IMR-90 (cell line): ENCODE results near the gene ITGB1BP1. TPM values are rescaled to one million over a fixed set of nuclear protein-coding genes. Genes with fewer than 3 reads are reported as not detected.

Source experiments
- ATAC-seq: fragments of 200-7000 bp; cut with Tn5 transposase; 2 replicates; pipeline ENCODE4 v1.9.1; 2020; ENCODE audit warnings: low read depth, mild to moderate bottlenecking, moderate library complexity
- BruUV-seq: library from RNA; stranded (reverse); fragments of 400-500 nt; replicated peaks from 2 replicates; lab custom pipeline; 2021; lab: Mats Ljungman, UMichigan
- CTCF ChIA-PET: fragments of 300-600 bp; formaldehyde crosslinking; extraction: SDS; loops from one replicate; lab custom pipeline; 2021; ENCODE audit warnings: antibody characterized with exemption; lab: Yijun Ruan, JAX
- POLR2A ChIA-PET: fragments of 300-600 bp; sonication (Branson Sonifier 250); formaldehyde crosslinking; loops from one replicate; lab custom pipeline; 2022; ENCODE audit warnings: antibody characterized with exemption; ENCODE audit not compliant: unreplicated experiment; lab: Charles Lee
- DNase-seq: peaks from one replicate; pipeline ENCODE4 v3.0.0; 2013
- H2AFZ ChIP-seq: replicated peaks from 2 replicates; pipeline ENCODE3; 2013; ENCODE audit warnings: low read length, mild to moderate bottlenecking; ENCODE audit not compliant: poor library complexity
- H2AK5ac ChIP-seq: 2 replicates; pipeline ENCODE4 v1.6.1; 2013; ENCODE audit warnings: low read depth, low read length, inconsistent platforms
- H2AK9ac ChIP-seq: replicated peaks from 2 replicates; pipeline ENCODE3; 2013; ENCODE audit warnings: mild to moderate bottlenecking, low read depth, low read length, moderate library complexity; ENCODE audit not compliant: poor library complexity
- H2BK120ac ChIP-seq: 2 replicates; pipeline ENCODE4 v1.6.1; 2013; ENCODE audit warnings: low read depth, low read length, inconsistent platforms
- H2BK15ac ChIP-seq: 3 replicates; pipeline ENCODE4 v1.6.1; 2013; ENCODE audit warnings: low read depth, low read length, inconsistent platforms
- H2BK20ac ChIP-seq: 2 replicates; pipeline ENCODE4 v1.6.1; 2013; ENCODE audit warnings: low read depth, mild to moderate bottlenecking, inconsistent platforms, low read length, moderate library complexity
- H2BK5ac ChIP-seq: 2 replicates; pipeline ENCODE4 v1.6.1; 2013; ENCODE audit warnings: mild to moderate bottlenecking, low read depth, low read length, inconsistent platforms; ENCODE audit not compliant: poor library complexity, severe bottlenecking
- H3K14ac ChIP-seq: replicated peaks from 2 replicates; pipeline ENCODE4 v1.6.1; 2013; ENCODE audit warnings: low read depth, low read length, inconsistent platforms
- H3K18ac ChIP-seq: 2 replicates; pipeline ENCODE4 v1.6.1; 2013; ENCODE audit warnings: low read depth, low read length, control low read depth
- H3K23ac ChIP-seq: 2 replicates; pipeline ENCODE4 v1.6.1; 2013; ENCODE audit warnings: low read depth, low read length, inconsistent platforms
- H3K27ac ChIP-seq: 2 replicates; pipeline ENCODE4 v1.5.1; 2013; ENCODE audit warnings: mild to moderate bottlenecking, control low read depth, low read length; ENCODE audit not compliant: insufficient read depth
- H3K27me3 ChIP-seq: 2 replicates; pipeline ENCODE4 v1.6.1; 2013; ENCODE audit warnings: low read length; ENCODE audit not compliant: control insufficient read depth, insufficient read depth
- H3K36me3 ChIP-seq: 2 replicates; pipeline ENCODE4 v1.6.1; 2013; ENCODE audit warnings: low read length, mixed read lengths; ENCODE audit not compliant: control insufficient read depth, insufficient read depth
- H3K4ac ChIP-seq: 2 replicates; pipeline ENCODE4 v1.6.1; 2013; ENCODE audit warnings: low read depth, low read length, inconsistent platforms
- H3K4me1 ChIP-seq: 2 replicates; pipeline ENCODE4 v1.6.1; 2013; ENCODE audit warnings: low read length, mixed read lengths; ENCODE audit not compliant: control insufficient read depth, insufficient read depth
- H3K4me2 ChIP-seq: 2 replicates; pipeline ENCODE4 v1.6.1; 2013; ENCODE audit warnings: low read depth, mild to moderate bottlenecking, control low read depth, low read length, moderate library complexity
- H3K4me3 ChIP-seq: 2 replicates; pipeline ENCODE4 v1.5.1; 2013; ENCODE audit warnings: low read depth, mild to moderate bottlenecking, control low read depth, low read length, moderate library complexity; ENCODE audit not compliant: insufficient read depth
- H3K56ac ChIP-seq: 2 replicates; pipeline ENCODE4 v1.6.1; 2013; ENCODE audit warnings: low read length, inconsistent platforms; ENCODE audit not compliant: insufficient read depth; ENCODE audit errors: extremely low read depth
- H3K79me1 ChIP-seq, 2 experiments: 2 replicates each; pipeline ENCODE4 v1.6.1; 2013; ENCODE audit warnings: low read length in 2 of 2, inconsistent platforms in 1 of 2, low read depth in 1 of 2
- H3K9ac ChIP-seq: 2 replicates; pipeline ENCODE4 v1.6.1; 2013; ENCODE audit warnings: low read depth, low read length, control low read depth
- H3K9me1 ChIP-seq: 2 replicates; pipeline ENCODE4 v1.6.1; 2013; ENCODE audit warnings: low read length, inconsistent platforms; ENCODE audit not compliant: insufficient read depth
- H3K9me3 ChIP-seq: 2 replicates; pipeline ENCODE4 v1.6.1; 2013; ENCODE audit warnings: low read length; ENCODE audit not compliant: control insufficient read depth, insufficient read depth
- H4K20me1 ChIP-seq: 2 replicates; pipeline ENCODE4 v1.6.1; 2013; ENCODE audit warnings: low read length, inconsistent platforms; ENCODE audit not compliant: insufficient read depth
- H4K5ac ChIP-seq: 2 replicates; pipeline ENCODE4 v1.6.1; 2013; ENCODE audit warnings: mild to moderate bottlenecking, low read depth, low read length, control low read depth
- H4K8ac ChIP-seq, 2 experiments: 2 replicates each; pipeline ENCODE4 v1.6.1; 2013; ENCODE audit warnings: low read depth in 2 of 2, low read length in 2 of 2, control low read depth in 1 of 2, inconsistent platforms in 1 of 2
- H4K91ac ChIP-seq: 2 replicates; pipeline ENCODE4 v1.6.1; 2013; ENCODE audit warnings: low read depth, low read length, inconsistent platforms; ENCODE audit not compliant: insufficient read depth
- BHLHE40 ChIP-seq: fragments of 150-350 bp; IDR thresholded peaks from 2 replicates; pipeline ENCODE4 v1.6.1; 2016; ENCODE audit warnings: mild to moderate bottlenecking, low read depth, low read length
- CEBPB ChIP-seq: IDR thresholded peaks from 2 replicates; pipeline ENCODE4 v1.6.1; 2012; ENCODE audit warnings: low read depth, low read length, improper control_type of control experiment
- CHD1 ChIP-seq: IDR thresholded peaks from 2 replicates; pipeline ENCODE4 v1.6.1; 2012; ENCODE audit warnings: low read depth, low read length, improper control_type of control experiment
- CTCF ChIP-seq: conservative IDR thresholded peaks from 2 replicates; pipeline ENCODE4 v1.5.1; 2012; ENCODE audit warnings: mild to moderate bottlenecking, low read depth, low read length, improper control_type of control experiment
- FOS ChIP-seq: fragments of 150-350 bp; IDR thresholded peaks from 2 replicates; pipeline ENCODE4 v1.6.1; 2016; ENCODE audit warnings: low read depth, low read length
- MAFK ChIP-seq: IDR thresholded peaks from 2 replicates; pipeline ENCODE4 v1.6.1; 2012; ENCODE audit warnings: low read depth, low read length, improper control_type of control experiment
- MAZ ChIP-seq: IDR thresholded peaks from 2 replicates; pipeline ENCODE4 v1.6.1; 2012; ENCODE audit warnings: low read depth, mild to moderate bottlenecking, low read length, improper control_type of control experiment, moderate library complexity, borderline replicate concordance
- MXI1 ChIP-seq: IDR thresholded peaks from 2 replicates; pipeline ENCODE4 v1.6.1; 2012; ENCODE audit warnings: low read depth, mild to moderate bottlenecking, low read length, moderate library complexity, borderline replicate concordance
- NFE2L2 ChIP-seq: fragments of 150-350 bp; IDR thresholded peaks from 2 replicates; pipeline ENCODE4 v1.6.1; 2016; ENCODE audit warnings: low read depth, mild to moderate bottlenecking, low read length
- POLR2A ChIP-seq: IDR thresholded peaks from 2 replicates; pipeline ENCODE4 v1.6.1; 2012; ENCODE audit warnings: mild to moderate bottlenecking, low read depth, low read length
- RAD21 ChIP-seq: IDR thresholded peaks from 2 replicates; pipeline ENCODE4 v1.6.1; 2012; ENCODE audit warnings: low read length, improper control_type of control experiment
- RCOR1 ChIP-seq: IDR thresholded peaks from 2 replicates; pipeline ENCODE4 v1.6.1; 2012; ENCODE audit warnings: mild to moderate bottlenecking, low read length, improper control_type of control experiment; ENCODE audit not compliant: insufficient replicate concordance
- RFX5 ChIP-seq: IDR thresholded peaks from 2 replicates; pipeline ENCODE4 v1.8.0; 2012; ENCODE audit warnings: low read depth, mild to moderate bottlenecking, low read length, moderate library complexity
- SMC3 ChIP-seq: fragments of 150-350 bp; IDR thresholded peaks from 2 replicates; pipeline ENCODE4 v1.6.1; 2016; ENCODE audit warnings: low read depth, mild to moderate bottlenecking, antibody characterized with exemption, low read length, moderate library complexity
- WGBS, 2 experiments: methylation state at CpG; one replicate each; pipeline versions ENCODE4 v1.1.5 to v1.1.7; 2013; ENCODE audit warnings: missing lambda C conversion rate in 2 of 2; ENCODE audit not compliant: insufficient read length in 1 of 2; ENCODE audit errors: extremely low coverage in 2 of 2; 5-methylcytosine and 5-hydroxymethylcytosine counted together
- dilution Hi-C: fragments of 300-500 bp; cut with HindIII; formaldehyde crosslinking; loops from one replicate; pipeline ENCODE4 v1.14.3; 2018; ENCODE audit warnings: low sequenced_read_pairs; ENCODE audit not compliant: unreplicated experiment
- in situ Hi-C: fragments of 300-500 bp; cut with MboI; formaldehyde crosslinking; loops from 3 replicates; pipeline ENCODE4 v1.14.3; 2019; ENCODE audit warnings: low sequenced_read_pairs, inconsistent platforms, mixed read lengths
- intact Hi-C: fragments of 100-400 bp; cut with micrococcal nuclease; formaldehyde crosslinking; loops from 2 replicates; pipeline ENCODE4 v1.10.0; 2022
- polyA plus RNA-seq, 3 experiments: library from polyadenylated mRNA; depleted of rRNA; stranded (reverse); fragments of >200 nt; gene quantifications; 2 replicates each; pipeline ENCODE4 v1.2.3, GENCODE V29; 2012; ENCODE audit warnings: low replicate concordance in 1 of 3
- total RNA-seq: library from RNA; depleted of rRNA; stranded (reverse); fragments of >200 nt; gene quantifications from 2 replicates; pipeline ENCODE4 v1.2.3, GENCODE V29; 2012
- TF ChIP-seq, protein P1 (sequence below): fragments of 150-350 bp; IDR thresholded peaks from 2 replicates; pipeline ENCODE4 v1.6.1; 2017; ENCODE audit warnings: mild to moderate bottlenecking, antibody characterized with exemption, low read length, low read depth

The ITGB1BP1 gene
- total and polyA plus RNA-seq, 2 of the 4 experiments (the other 2 are of a cell fraction): 48.6 to 88.1 TPM

DNA sequence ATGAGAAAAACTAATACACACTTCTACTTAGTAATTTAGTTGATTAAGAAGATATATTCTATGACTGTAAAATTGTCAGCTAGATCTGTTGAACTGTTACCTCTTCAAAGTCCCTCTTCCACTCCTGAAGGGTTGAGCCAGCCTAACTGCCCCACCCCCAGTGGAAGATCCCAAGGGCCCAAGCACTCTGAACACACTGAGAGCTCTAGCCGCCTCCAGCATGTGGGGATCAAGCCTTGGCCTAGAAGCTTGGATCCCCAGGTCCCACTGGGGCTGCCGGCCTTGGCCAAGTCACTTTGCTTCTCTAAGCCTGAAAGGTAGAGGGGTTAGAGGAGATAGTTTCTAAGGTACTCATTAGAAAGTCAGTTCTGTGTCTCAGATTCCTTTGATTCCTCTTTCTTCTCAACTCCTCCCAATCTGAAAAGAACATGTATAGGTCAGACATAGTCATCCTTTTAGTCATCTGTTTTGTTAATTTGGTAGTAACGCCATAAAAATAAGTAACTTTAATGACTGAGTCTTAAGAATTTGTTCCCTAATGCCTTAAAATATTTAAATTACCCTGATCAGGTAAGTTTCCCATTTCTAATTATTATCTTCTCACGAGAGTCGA is 5.7 kb upstream of the ITGB1BP1 start:
- Histone ChIP-seq H3K14ac (peak overlapping the region; percentile 87; the same call in 1 of the 2 replicates), H2AK9ac (peak overlapping the region; percentile 88), H3K9me3 (no peaks in the 10 kb centered on the region), H3K23ac (peak overlapping the region; percentile 85; the same call in 1 of the 2 replicates), H4K8ac (peak overlapping the region; percentile 77 to 92), H4K5ac (peak overlapping the region; percentile 69; the same call in 1 of the 2 replicates), H3K36me3 (peaks cover 11% of the 10 kb centered on the region), H3K27ac (peak overlapping the region; percentile 55), H2AK5ac (peak overlapping the region; percentile 57), H3K18ac (peak overlapping the region; percentile 66; the same call in 1 of the 2 replicates), H3K56ac (no peak overlapping the region), H2BK15ac (peak overlapping the region; percentile 91; the same call in 2 of the 3 replicates), H2AFZ (peak overlapping the region; percentile 81), H3K79me1 (peaks cover 23 to 47% of the 10 kb centered on the region in 2 experiments), H4K91ac (peak overlapping the region; percentile 97), H2BK120ac (peak overlapping the region; percentile 96), H3K4me3 (no peak overlapping the region), H3K9ac (no peak overlapping the region), H3K4me1 (peaks cover 10% of the 10 kb centered on the region), H3K4me2 (peak overlapping the region; percentile 27; the same call in 1 of the 2 replicates), H4K20me1 (no peaks in the 10 kb centered on the region), H3K27me3 (no peaks in the 10 kb centered on the region), H2BK20ac (peak overlapping the region; percentile 95), H2BK5ac (peak overlapping the region; percentile 96), H3K9me1 (peaks cover 14% of the 10 kb centered on the region), H3K4ac (peak overlapping the region; percentile 97)
- dilution Hi-C loops: no loop called here
- ChIA-PET CTCF (no interaction called here), POLR2A (no interaction called here)
- in situ Hi-C loops: no loop called here
- TF ChIP-seq NFE2L2: no peak
- no peak for TF ChIP-seq BHLHE40
- TF ChIP-seq MAFK: no peak
- no peak for TF ChIP-seq FOS
- no peak for TF ChIP-seq POLR2A
- no peak for TF ChIP-seq CHD1
- TF ChIP-seq SMC3: no peak
- no peak for TF ChIP-seq CEBPB
- TF ChIP-seq RCOR1: no peak
- TF ChIP-seq MAZ: no peak
- TF ChIP-seq RAD21: no peak
- no peak for TF ChIP-seq MXI1
- no peak for TF ChIP-seq RFX5
- TF ChIP-seq, protein P1, sequence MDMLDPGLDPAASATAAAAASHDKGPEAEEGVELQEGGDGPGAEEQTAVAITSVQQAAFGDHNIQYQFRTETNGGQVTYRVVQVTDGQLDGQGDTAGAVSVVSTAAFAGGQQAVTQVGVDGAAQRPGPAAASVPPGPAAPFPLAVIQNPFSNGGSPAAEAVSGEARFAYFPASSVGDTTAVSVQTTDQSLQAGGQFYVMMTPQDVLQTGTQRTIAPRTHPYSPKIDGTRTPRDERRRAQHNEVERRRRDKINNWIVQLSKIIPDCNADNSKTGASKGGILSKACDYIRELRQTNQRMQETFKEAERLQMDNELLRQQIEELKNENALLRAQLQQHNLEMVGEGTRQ: no peak
- TF ChIP-seq CTCF: no peak
- WGBS, 2 experiments: no CpG with 5 or more reads among the region's 5 CpGs
- BruUV-seq: no TSS peak
- ATAC-seq (peak; percentile 75), DNase-seq (peak; percentile 36)
- intact Hi-C loops: no loop called here
